HG03108 (cell line): ENCODE data around the gene CDK13.

ENCODE experiments used
- ATAC-seq: cut with Tn5 transposase; IDR thresholded peaks from one replicate; pipeline ENCODE4 v1.9.1; 2021; ENCODE audit warnings: moderate library complexity; ENCODE audit not compliant: unreplicated experiment

The CDK13 gene

GRCh38 chr7:39948956-39949928 is 814 bp upstream of the CDK13 start:
- peak; percentile 63 for ATAC-seq

GRCh38 chr7:39950473-39951225 is 593 bp downstream of the CDK13 start:
- no peak for ATAC-seq

- peak; percentile 31 for ATAC-seq
These were observed 1.5 kb downstream of the CDK13 start for GRCh38 chr7:39951226-39952194.

- ATAC-seq = no peak
These were observed 2.3 kb downstream of the CDK13 start for GRCh38 chr7:39952374-39952773.

- ATAC-seq = no peak
These were observed 2.7 kb downstream of the CDK13 start for GRCh38 chr7:39952803-39953202.

GRCh38 chr7:39954694-39955093 is 4.6 kb downstream of the CDK13 start:
- ATAC-seq = no peak

- peak; percentile 65 for ATAC-seq
These were observed 8.0 kb downstream of the CDK13 start for GRCh38 chr7:39958038-39958437.

GRCh38 chr7:39967406-39968161 is 17.5 kb downstream of the CDK13 start:
- no peak for ATAC-seq

GRCh38 chr7:39969431-39969830 is 19.4 kb downstream of the CDK13 start:
- no peak for ATAC-seq

GRCh38 chr7:39971924-39972323 is 21.9 kb downstream of the CDK13 start:
- peak; percentile 69 for ATAC-seq

GRCh38 chr7:39973801-39974200 is 23.7 kb downstream of the CDK13 start:
- ATAC-seq = no peak

GRCh38 chr7:39978230-39978934 is 28.3 kb downstream of the CDK13 start:
- ATAC-seq = no peak

- ATAC-seq = no peak
These were observed 29.5 kb downstream of the CDK13 start for GRCh38 chr7:39979406-39980073.

- ATAC-seq = no peak
These were observed 35.4 kb downstream of the CDK13 start for GRCh38 chr7:39985398-39985918.

- ATAC-seq = no peak
These were observed 37.7 kb downstream of the CDK13 start for GRCh38 chr7:39987641-39988347.

GRCh38 chr7:40000734-40001315 is 50.8 kb downstream of the CDK13 start:
- ATAC-seq = no peak

GRCh38 chr7:40001649-40002048 is 51.6 kb downstream of the CDK13 start:
- ATAC-seq = no peak

- ATAC-seq = no peak
These were observed 53.5 kb downstream of the CDK13 start for GRCh38 chr7:40003597-40003996.
